ENCODE results near the gene PROX2. TPM values are rescaled to one million over a fixed set of nuclear protein-coding genes. Genes with fewer than 3 reads are reported as not detected.

PROX2 gene
- total RNA-seq, 2 experiments from 2014 or later = 0.11 to 0.23 TPM

- Mint-ChIP-seq H3K4me1 (peaks cover 20% of the 10 kb centered on the region), H3K27ac (no peak overlapping the region), H3K9me3 (ENCODE audit: low read depth) (no peaks in the 10 kb centered on the region), H3K36me3 (ENCODE audit: low read depth) (peaks cover 3% of the 10 kb centered on the region), H3K4me3 (no peak overlapping the region), H3K27me3 (no peaks in the 10 kb centered on the region)
- DNase-seq (no peak), ATAC-seq (no peak)
- intact Hi-C loops (cut with DNase I, micrococcal nuclease) = no loop called here
- ChIA-PET POLR2A (no interaction called here), CTCF (interaction anchor here (1.1 to 8.6 kb wide), 2 partner anchors 9 to 15 kb away, joined by 3 to 80 read pairs; no protein-coding TSS in a partner anchor)
Observed at GRCh38 chr14:74846168-74846567, 29.8 kb downstream of the PROX2 start.

- H3K27me3 Mint-ChIP-seq = no peaks in the 10 kb centered on the region
- intact Hi-C loops (cut with DNase I, micrococcal nuclease) = loop anchor here in 1 of 2 experiments (2.0 to 5.0 kb wide), 2 partner anchors 131 to 225 kb away; partner anchors contain the start of genes AREL1 and FCF1
- H3K4me1 Mint-ChIP-seq = peaks cover 40% of the 10 kb centered on the region
- no peak overlapping the region for H3K4me3 Mint-ChIP-seq
- ATAC-seq (no peak), DNase-seq (no peak)
- POLR2A ChIA-PET = no interaction called here
- H3K36me3 Mint-ChIP-seq (ENCODE audit: low read depth) = peaks cover 21% of the 10 kb centered on the region
- CTCF ChIA-PET = interaction anchor here (1.6 to 1.9 kb wide), 3 partner anchors 11 to 61 kb away, joined by 4 to 6 read pairs (median 5); no protein-coding TSS in a partner anchor
- no peak overlapping the region for H3K27ac Mint-ChIP-seq
- H3K9me3 Mint-ChIP-seq (ENCODE audit: low read depth) = no peaks in the 10 kb centered on the region
Observed at GRCh38 chr14:74843653-74844052, 32.3 kb downstream of the PROX2 start.

GRCh38 chr14:74841230-74842207, 34.4 kb downstream of the PROX2 start:
- peaks cover 35% of the 10 kb centered on the region for H3K36me3 Mint-ChIP-seq (ENCODE audit: low read depth)
- peak overlapping the region; percentile 24 for H3K4me3 Mint-ChIP-seq
- POLR2A ChIA-PET = interaction anchor here (0.6 to 0.7 kb wide), 2 partner anchors 47 to 69 kb away, joined by 3 read pairs; no protein-coding TSS in a partner anchor
- no peaks in the 10 kb centered on the region for H3K27me3 Mint-ChIP-seq
- peak; percentile 49 for DNase-seq
- peak; percentile 81 for ATAC-seq
- intact Hi-C loops (cut with DNase I, micrococcal nuclease) = loop anchor here (2.0 to 5.0 kb wide), 3 partner anchors 129 to 229 kb away; partner anchors contain the start of genes AREL1 (in 1 of the 2), FCF1 (in 1 of the 2) and LTBP2 (in 1 of the 2)
- peak overlapping the region; percentile 80 for H3K27ac Mint-ChIP-seq
- H3K9me3 Mint-ChIP-seq (ENCODE audit: low read depth) = no peaks in the 10 kb centered on the region
- H3K4me1 Mint-ChIP-seq = peaks cover 59% of the 10 kb centered on the region
- CTCF ChIA-PET = interaction anchor here (1.0 to 1.9 kb wide), 6 partner anchors 13 to 64 kb away, joined by 3 to 6 read pairs (median 4); no protein-coding TSS in a partner anchor

GRCh38 chr14:74840603-74841030, 35.3 kb downstream of the PROX2 start:
- Mint-ChIP-seq H3K9me3 (ENCODE audit: low read depth) (no peaks in the 10 kb centered on the region), H3K27me3 (no peaks in the 10 kb centered on the region), H3K4me3 (no peak overlapping the region), H3K27ac (peak overlapping the region; percentile 80), H3K36me3 (ENCODE audit: low read depth) (peaks cover 41% of the 10 kb centered on the region), H3K4me1 (peaks cover 64% of the 10 kb centered on the region)
- ChIA-PET POLR2A (no interaction called here), CTCF (interaction anchor here (1.0 to 6.3 kb wide), 3 partner anchors 12 to 20 kb away, joined by 4 to 38 read pairs (median 4); no protein-coding TSS in a partner anchor)
- intact Hi-C loops (cut with DNase I, micrococcal nuclease) = loop anchor here (2.0 to 5.0 kb wide), 2 partner anchors 128 to 228 kb away; partner anchors contain the start of genes AREL1 (in 1 of the 2), FCF1 (in 1 of the 2) and LTBP2 (in 1 of the 2)
- DNase-seq (no peak), ATAC-seq (peak; percentile 31)

DNA sequence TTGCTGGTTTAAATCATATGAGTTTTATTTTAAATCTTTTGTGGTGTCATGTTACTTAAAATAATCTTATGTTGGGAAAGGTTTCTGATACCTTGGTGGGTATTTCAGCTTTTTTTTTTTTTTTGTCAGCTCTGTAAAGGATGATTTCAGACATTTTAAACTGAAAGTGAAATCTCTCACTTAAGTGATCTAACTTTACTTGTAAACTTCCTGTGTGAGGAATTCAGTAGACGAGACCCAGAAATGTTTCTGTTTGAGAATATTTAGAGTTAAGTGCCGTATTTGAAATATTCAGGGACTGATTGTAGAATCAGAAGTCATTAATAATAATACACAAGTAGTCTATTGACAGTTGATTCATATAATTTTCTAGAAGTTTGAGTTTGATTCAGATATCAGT, 37.8 kb downstream of the PROX2 start:
- no peaks in the 10 kb centered on the region for H3K9me3 Mint-ChIP-seq (ENCODE audit: low read depth)
- H3K27ac Mint-ChIP-seq = peak overlapping the region; percentile 91
- DNase-seq = no peak
- H3K4me3 Mint-ChIP-seq = peak overlapping the region; percentile 42
- ChIA-PET POLR2A (interaction anchor here (0.6 kb wide), 1 partner anchor 420 kb away, joined by 4 read pairs; no protein-coding TSS in a partner anchor), CTCF (interaction anchor here (0.9 to 6.3 kb wide), 3 partner anchors 23 to 229 kb away, joined by 3 to 38 read pairs (median 3); no protein-coding TSS in a partner anchor)
- H3K4me1 Mint-ChIP-seq = peaks cover 75% of the 10 kb centered on the region
- H3K27me3 Mint-ChIP-seq = no peaks in the 10 kb centered on the region
- intact Hi-C loops (cut with DNase I, micrococcal nuclease) = loop anchor here in 1 of 2 experiments (2.0 kb wide), 1 partner anchor 43 kb away; the partner anchor contains the start of gene DLST
- ATAC-seq = peak; percentile 27
- H3K36me3 Mint-ChIP-seq (ENCODE audit: low read depth) = peaks cover 46% of the 10 kb centered on the region

GRCh38 chr14:74836251-74836960, 39.5 kb downstream of the PROX2 start:
- CTCF ChIA-PET = interaction anchor here (0.6 to 6.3 kb wide), 7 partner anchors 18 to 585 kb away, joined by 3 to 38 read pairs (median 4); partner anchors contain the start of gene DLST
- no peaks in the 10 kb centered on the region for H3K9me3 Mint-ChIP-seq (ENCODE audit: low read depth)
- H3K4me3 Mint-ChIP-seq = no peak overlapping the region
- no peak for DNase-seq
- peaks cover 64% of the 10 kb centered on the region for H3K4me1 Mint-ChIP-seq
- H3K27ac Mint-ChIP-seq = peak overlapping the region; percentile 95
- peaks cover 45% of the 10 kb centered on the region for H3K36me3 Mint-ChIP-seq (ENCODE audit: low read depth)
- H3K27me3 Mint-ChIP-seq = no peaks in the 10 kb centered on the region
- POLR2A ChIA-PET = interaction anchor here (0.8 kb wide), 1 partner anchor 233 kb away, joined by 10 read pairs; no protein-coding TSS in a partner anchor
- intact Hi-C loops (cut with DNase I, micrococcal nuclease) = no loop called here
- ATAC-seq = no peak

DNA sequence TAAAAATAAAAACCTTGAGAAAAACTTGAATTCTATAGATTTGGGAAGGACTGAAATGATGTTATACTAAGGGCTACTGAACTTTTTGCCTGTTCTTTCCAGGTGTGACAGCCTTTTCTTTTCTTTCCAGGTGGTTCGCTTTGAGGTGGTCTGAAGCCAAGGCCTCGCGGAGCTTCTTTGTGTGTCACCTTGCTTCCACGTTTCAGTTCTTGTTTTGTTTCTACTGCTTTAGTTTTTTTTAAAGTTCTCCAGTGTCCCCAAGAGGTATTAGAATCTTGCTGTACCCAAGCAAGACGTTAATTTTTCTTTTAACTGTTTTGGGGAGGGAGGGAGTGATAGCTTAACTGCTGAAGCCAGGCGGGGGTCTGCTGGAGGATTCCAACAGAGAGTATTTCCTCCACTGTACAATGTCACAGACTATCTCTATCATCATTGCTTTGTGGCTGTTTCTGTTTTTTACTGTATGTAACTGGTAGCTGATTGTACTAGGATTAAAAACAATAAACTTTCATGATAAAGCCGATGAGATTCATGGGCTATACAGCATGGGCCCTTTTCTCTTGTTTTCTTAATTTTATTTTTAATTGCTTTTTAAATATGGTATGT, 40.2 kb downstream of the PROX2 start:
- H3K9me3 Mint-ChIP-seq (ENCODE audit: low read depth) = no peaks in the 10 kb centered on the region
- H3K4me1 Mint-ChIP-seq = peaks cover 58% of the 10 kb centered on the region
- POLR2A ChIA-PET = interaction anchor here (0.8 kb wide), 1 partner anchor 232 kb away, joined by 10 read pairs; no protein-coding TSS in a partner anchor
- CTCF ChIA-PET = interaction anchor here (0.6 to 6.3 kb wide), 8 partner anchors 11 to 900 kb away, joined by 3 to 38 read pairs (median 4); partner anchors contain the start of gene DLST
- ATAC-seq = no peak
- no peak overlapping the region for H3K4me3 Mint-ChIP-seq
- H3K27me3 Mint-ChIP-seq = no peaks in the 10 kb centered on the region
- peak; percentile 25 for DNase-seq
- H3K27ac Mint-ChIP-seq = peak overlapping the region; percentile 84
- peaks cover 40% of the 10 kb centered on the region for H3K36me3 Mint-ChIP-seq (ENCODE audit: low read depth)
- intact Hi-C loops (cut with DNase I, micrococcal nuclease) = no loop called here

GRCh38 chr14:74834692-74835392, 41.1 kb downstream of the PROX2 start:
- Mint-ChIP-seq H3K36me3 (ENCODE audit: low read depth) (peaks cover 36% of the 10 kb centered on the region), H3K4me1 (peaks cover 49% of the 10 kb centered on the region), H3K27me3 (no peaks in the 10 kb centered on the region), H3K4me3 (no peak overlapping the region), H3K27ac (peak overlapping the region; percentile 35), H3K9me3 (ENCODE audit: low read depth) (no peaks in the 10 kb centered on the region)
- DNase-seq (no peak), ATAC-seq (no peak)
- POLR2A ChIA-PET = no interaction called here
- intact Hi-C loops (cut with DNase I, micrococcal nuclease) = no loop called here
- CTCF ChIA-PET = interaction anchor here (0.6 to 6.3 kb wide), 4 partner anchors 10 to 899 kb away, joined by 3 to 38 read pairs (median 4); no protein-coding TSS in a partner anchor

- no peak overlapping the region for H3K4me3 Mint-ChIP-seq
- ChIA-PET POLR2A (no interaction called here), CTCF (no interaction called here)
- peaks cover 34% of the 10 kb centered on the region for H3K4me1 Mint-ChIP-seq
- H3K27me3 Mint-ChIP-seq = no peaks in the 10 kb centered on the region
- H3K9me3 Mint-ChIP-seq (ENCODE audit: low read depth) = no peaks in the 10 kb centered on the region
- ATAC-seq (no peak), DNase-seq (no peak)
- intact Hi-C loops (cut with DNase I, micrococcal nuclease) = no loop called here
- H3K36me3 Mint-ChIP-seq (ENCODE audit: low read depth) = peaks cover 33% of the 10 kb centered on the region
- no peak overlapping the region for H3K27ac Mint-ChIP-seq
Observed at GRCh38 chr14:74832849-74833248, 43.1 kb downstream of the PROX2 start.

DNA sequence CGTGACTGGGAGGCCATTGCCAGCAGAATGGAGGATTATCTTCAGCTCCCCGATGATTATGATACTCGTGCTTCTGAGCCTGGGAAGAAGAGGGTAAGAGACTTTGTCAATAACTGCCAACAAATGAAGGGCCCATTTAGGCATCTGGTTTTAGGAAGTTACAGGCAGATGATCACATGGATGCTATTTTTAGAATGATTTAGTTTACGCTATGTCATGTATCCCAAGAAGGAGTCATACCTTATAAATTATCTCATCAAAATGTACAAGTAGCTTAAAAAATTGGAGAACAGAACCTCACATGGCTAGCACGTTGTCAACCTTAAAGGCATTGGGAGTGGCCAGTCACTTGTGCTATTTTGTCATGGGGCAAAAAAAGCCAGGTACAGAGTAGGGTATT, 46.7 kb downstream of the PROX2 start:
- peaks cover 5% of the 10 kb centered on the region for H3K4me1 Mint-ChIP-seq
- ChIA-PET CTCF (interaction anchor here (0.5 kb wide), 1 partner anchor 26 kb away, joined by 3 read pairs; no protein-coding TSS in a partner anchor), POLR2A (no interaction called here)
- ATAC-seq (no peak), DNase-seq (no peak)
- no peaks in the 10 kb centered on the region for H3K9me3 Mint-ChIP-seq (ENCODE audit: low read depth)
- no peaks in the 10 kb centered on the region for H3K27me3 Mint-ChIP-seq
- H3K36me3 Mint-ChIP-seq (ENCODE audit: low read depth) = peaks cover 23% of the 10 kb centered on the region
- no peak overlapping the region for H3K27ac Mint-ChIP-seq
- H3K4me3 Mint-ChIP-seq = no peak overlapping the region
- intact Hi-C loops (cut with DNase I, micrococcal nuclease) = no loop called here
